ENCODE measurements around the gene BPTF.

GRCh38 chr17:67944035-67944434 is 118.7 kb downstream of the BPTF start:
- no peak for TF ChIP-seq CTCF (conservative IDR thresholded peaks at IDR 0.05 in 1 of 2, IDR thresholded peaks at IDR 0.05 in 1 of 2; ENCODE audit: extremely low read depth in 1 of 2, insufficient read depth in 1 of 2, low read depth in 1 of 2, low read length in 2 of 2)
- no peak for TF ChIP-seq EZH2 (IDR thresholded peaks at IDR 0.05; ENCODE audit: borderline replicate concordance, low read length)
